Activated CD4-positive, CD25-positive, alpha-beta regulatory T cell treated with anti-CD3 and anti-CD28 coated beads, Interleukin-2, amount 50 U/mL, for 16 hours (primary cell): ENCODE results near the gene PEX14.

Experiments
- DNase-seq: peaks from one replicate; pipeline ENCODE4 v3.0.0-alpha.2; 2020; ENCODE audit warnings: low read depth, low spot score

The PEX14 gene

GRCh38 chr1:10631811-10632593 is 157.3 kb downstream of the PEX14 start:
- DNase-seq: no peak

- DNase-seq: no peak
Measured at GRCh38 chr1:10632691-10633090, 157.9 kb downstream of the PEX14 start.

DNA sequence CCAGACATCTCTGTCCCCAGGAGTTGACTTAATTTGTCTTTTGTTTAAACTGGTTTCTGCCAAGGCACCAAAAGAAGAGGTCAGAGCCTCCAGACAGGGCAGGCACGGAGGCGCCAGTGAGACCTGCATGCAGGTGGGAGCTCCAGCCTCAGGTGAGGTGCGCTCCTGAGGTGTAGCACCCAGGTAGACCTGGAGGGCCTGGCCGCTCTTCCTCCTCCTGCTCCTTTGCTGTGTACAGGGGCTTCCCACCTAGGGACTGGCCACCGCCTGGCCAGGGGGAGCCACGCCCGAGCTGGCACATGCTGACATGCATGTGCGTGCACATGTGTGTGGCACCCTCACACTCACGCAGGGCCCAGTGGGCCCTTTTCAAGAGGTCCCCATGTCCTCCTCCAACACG is 158.7 kb downstream of the PEX14 start:
- DNase-seq: no peak

DNA sequence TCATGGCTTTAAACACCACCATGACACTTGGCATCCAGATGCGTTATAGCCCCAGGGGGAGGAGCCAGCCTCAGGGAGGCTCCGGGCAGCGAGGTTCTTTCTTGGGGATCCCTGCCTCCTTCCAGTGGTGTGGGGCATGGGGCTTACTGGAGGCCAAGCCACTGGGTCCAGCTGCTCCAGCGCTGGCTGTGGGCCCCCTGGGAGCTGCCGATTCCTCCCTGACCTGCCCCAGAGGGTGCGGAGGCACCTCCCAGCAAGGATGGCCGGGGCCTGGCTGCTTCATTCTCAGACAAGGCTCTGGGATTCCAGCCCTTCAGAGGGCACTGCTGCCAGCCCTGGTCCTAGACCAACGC is 159.3 kb downstream of the PEX14 start:
- no peak for DNase-seq

DNA sequence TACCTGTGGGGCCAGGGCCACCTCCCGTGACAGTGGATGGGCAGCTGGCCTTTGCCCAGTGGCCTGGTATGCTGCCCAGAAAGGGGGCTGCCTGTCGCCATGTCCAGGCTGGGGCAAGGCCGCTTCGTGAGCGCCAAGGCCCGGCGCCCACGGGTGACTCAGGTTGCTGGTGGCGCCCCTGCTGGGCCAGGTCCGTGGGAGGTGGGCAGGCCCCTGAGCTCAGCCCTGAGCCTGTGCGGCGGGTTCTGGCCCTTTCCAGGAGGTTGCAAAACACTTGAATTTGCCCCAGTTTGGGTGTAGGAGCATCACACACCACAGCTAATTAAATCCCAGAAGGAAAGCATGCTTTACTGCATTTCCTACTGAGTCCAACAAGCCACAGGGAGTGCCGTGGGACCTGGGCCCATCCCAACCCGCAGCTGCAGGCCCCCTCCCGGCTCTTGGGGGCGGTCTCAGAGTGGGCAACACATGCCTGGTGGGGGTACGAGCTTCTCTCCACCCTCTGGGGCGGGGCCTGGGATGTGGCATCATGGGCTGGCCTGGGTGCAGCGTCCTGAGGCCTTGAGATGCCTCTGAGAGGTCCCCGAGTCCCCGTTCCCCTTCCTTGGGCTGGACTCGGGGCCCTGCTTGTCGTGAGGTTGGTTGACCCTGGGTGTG is 159.8 kb downstream of the PEX14 start:
- DNase-seq: no peak

GRCh38 chr1:10635085-10635896 is 160.5 kb downstream of the PEX14 start:
- DNase-seq: no peak

- no peak for DNase-seq
Measured at GRCh38 chr1:10635992-10636391, 161.2 kb downstream of the PEX14 start.

DNA sequence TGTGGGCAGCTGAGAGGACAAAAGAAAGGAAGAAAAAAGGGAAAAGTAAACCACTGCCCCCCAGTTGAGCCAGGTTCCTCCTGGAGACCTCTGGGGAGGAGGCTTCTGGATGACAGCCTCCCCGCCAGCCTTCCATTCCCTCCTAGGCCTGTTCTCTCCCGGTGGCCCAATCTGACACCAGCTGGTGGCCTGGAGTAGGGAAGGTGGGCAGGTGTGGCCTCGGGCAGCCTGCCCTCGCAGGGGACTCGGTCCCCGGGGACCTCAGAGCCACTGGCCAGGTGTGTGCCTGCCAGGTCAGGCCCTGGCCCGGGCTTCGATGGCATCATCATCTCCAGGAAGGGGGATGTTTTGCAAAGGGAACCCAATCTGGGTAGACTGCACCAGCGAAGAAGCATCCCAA is 162.7 kb downstream of the PEX14 start:
- no peak for DNase-seq

- DNase-seq: no peak
Measured at GRCh38 chr1:10637834-10638558, 163.2 kb downstream of the PEX14 start.

GRCh38 chr1:10638559-10639005 is 163.8 kb downstream of the PEX14 start:
- no peak for DNase-seq

DNA sequence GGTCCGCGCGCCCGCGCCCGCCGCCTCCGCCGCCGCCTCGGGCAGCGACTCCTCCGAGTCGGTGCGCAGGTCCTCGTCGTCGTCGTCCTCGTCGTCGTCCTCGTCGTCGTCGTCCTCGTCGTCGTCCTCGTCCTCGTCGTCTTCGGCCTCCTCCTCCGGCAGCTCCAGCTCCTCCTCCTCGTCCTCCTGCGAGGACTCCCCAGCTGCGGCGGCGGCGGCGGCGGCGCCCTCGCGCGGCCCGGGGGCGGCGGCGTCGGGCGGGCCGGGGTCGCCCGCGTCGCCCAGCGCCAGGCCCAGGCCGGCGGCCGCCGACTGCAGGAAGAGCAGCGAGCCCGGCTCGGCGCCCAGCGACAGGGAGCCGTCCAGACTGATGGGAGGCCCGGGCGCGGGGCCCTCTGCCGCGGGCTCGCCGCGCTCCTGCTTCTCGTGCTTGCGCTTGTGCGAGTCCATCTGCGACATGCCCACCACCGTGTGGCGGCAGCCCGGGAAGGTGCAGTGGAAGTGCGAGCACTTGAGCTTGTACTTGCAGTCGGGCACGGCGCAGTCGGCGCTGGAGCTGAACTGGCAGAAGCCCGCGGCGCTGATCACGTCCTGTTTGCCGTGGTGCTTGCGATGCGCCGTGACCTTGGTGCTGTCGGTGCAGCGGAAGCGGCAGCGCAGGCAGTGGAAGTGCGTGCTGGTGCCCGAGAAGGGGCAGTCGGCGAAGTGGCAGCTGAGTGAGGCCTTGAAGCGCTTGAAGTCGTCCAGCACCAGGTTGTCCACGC is 164.4 kb downstream of the PEX14 start:
- DNase-seq: no peak

DNA sequence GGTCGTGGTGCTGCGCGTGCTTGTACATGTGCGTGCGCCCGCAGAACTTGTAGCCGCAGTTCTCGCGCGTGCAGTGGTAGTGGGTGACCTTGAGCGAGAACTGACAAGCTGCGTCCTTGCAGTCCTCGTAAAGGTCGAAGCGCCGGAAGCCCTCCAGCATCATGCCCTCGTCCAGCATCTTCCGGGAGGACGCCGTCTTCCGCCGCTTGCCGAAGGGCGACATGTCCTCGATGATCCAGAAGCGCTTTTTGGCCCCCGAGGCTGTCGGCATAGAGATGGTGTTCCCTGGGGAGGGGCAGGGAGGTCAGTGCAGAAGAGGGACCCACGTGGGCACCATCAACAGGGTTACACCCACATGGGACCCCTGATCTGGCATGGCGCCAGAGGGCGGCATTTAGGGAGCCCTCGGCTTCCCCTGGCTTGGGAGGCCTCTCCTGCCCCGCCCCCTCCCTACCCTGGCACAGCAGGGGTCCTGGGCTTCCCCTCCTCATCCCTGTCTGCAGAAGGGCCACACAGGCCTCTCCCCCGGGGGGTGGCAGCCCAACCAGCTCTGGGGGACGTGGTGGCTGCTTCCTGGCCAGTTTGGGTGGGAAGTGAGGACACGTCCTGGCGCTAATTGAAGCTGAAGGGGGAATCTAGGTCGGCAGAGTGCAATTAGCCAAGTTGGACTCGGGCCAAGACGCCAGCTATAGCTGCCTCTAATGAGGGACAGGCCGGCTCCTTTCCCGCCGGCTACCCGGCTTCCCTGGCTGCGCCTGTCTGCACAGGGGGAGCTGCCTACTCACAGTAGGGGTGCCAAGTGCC is 165.2 kb downstream of the PEX14 start:
- DNase-seq: no peak

- no peak for DNase-seq
Measured at GRCh38 chr1:10640843-10641553, 166.2 kb downstream of the PEX14 start.

- DNase-seq: no peak
Measured at GRCh38 chr1:10641976-10642375, 167.2 kb downstream of the PEX14 start.

DNA sequence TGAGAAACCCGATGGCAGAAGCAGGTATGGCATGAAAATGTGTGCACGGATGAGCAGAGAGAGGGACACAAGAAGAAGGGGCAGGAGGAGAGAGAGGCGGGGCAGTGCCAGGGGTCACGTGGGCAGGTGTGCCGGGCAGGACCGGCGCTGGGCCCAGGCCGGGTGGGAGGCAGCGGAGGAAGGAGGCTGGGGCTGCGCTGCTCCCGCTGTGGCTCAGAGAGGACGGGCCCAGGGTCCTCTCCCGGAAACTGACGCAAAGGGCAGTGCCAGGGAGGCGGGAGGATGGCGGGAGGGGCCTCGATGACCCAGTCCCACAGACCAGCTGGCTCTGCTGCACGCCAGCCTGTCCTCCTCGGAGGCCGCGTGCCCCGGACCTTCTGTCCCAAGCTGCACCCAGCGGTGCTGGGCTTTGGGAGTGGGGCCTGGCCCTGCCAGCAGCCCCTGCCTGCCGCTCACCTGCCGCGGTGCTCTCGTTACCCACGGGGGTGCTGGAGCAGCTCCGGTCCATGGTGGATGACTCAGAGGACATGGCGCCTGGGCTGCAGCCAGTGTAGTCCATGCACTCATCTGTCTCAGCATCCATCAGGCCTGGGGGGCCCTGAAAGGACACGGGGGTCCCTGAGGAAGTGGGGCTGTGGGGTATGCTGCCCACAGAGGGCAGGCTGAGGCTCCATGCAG is 167.8 kb downstream of the PEX14 start:
- DNase-seq: no peak

- no peak for DNase-seq
Measured at GRCh38 chr1:10643607-10644306, 169.0 kb downstream of the PEX14 start.

DNA sequence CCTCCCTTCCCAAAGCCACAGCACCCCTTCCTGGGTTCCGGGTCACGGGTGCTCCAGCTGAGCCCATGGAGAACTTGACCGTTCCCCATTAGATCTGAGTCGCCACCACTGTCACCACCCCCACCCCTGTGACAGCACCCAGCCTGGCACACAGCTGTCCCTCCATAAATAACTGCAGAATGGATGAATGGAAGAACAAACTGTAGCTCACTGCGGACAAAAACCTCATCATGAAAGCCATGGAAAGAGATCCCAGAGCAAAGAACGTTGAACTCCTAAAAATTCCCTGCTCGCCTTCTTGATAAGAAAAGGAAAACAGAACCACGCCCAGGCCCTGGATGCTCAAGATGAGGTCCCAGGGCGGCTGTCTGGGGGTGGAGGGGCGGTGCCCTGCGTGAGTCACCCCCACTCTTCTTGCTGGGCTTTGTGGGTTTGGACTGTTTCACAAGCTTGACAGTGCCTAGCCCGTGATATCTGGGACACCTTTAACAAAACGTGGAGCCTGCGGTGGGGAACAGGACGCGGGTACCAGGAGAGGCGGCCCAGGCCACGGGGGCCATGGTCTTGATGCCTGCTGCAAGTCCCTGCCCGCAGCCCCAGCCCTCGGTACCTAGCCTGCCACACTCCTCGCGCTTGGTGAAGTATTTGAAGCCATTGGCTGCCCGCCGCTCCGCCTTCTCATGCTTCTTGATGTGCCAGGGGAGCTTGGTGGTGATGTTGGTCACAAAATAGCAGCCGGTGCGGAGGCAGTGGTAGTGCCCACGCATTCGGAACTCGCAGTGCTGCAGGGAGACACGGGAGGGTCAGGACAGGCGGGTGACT is 169.8 kb downstream of the PEX14 start:
- no peak for DNase-seq
